Keratinocyte (primary cell): ENCODE data around the gene PHLDA3.
A peak's percentile ranks its signal among the peaks of the same experiment; 100 is the strongest.

ENCODE experiments used
- EZH2 ChIP-seq: IDR thresholded peaks from one replicate; pipeline ENCODE4 v1.6.1; 2012; ENCODE audit warnings: inconsistent platforms, mild to moderate bottlenecking, low read length, moderate library complexity
- TF ChIP-seq, protein P1 (sequence below), 3 experiments: IDR thresholded peaks in 1 of 3; conservative IDR thresholded peaks in 1 of 3; optimal IDR thresholded peaks in 1 of 3; 2 replicates in 2 of 3; 3 replicates in 1 of 3; pipeline versions ENCODE3 to v1.5.1; 2011; ENCODE audit warnings: low read length in 3 of 3, mild to moderate bottlenecking in 3 of 3, moderate library complexity in 2 of 3, control low read depth in 1 of 3, inconsistent platforms in 1 of 3; ENCODE audit not compliant: insufficient read depth in 2 of 3; ENCODE audit errors: extremely low read depth in 1 of 3

DNA sequence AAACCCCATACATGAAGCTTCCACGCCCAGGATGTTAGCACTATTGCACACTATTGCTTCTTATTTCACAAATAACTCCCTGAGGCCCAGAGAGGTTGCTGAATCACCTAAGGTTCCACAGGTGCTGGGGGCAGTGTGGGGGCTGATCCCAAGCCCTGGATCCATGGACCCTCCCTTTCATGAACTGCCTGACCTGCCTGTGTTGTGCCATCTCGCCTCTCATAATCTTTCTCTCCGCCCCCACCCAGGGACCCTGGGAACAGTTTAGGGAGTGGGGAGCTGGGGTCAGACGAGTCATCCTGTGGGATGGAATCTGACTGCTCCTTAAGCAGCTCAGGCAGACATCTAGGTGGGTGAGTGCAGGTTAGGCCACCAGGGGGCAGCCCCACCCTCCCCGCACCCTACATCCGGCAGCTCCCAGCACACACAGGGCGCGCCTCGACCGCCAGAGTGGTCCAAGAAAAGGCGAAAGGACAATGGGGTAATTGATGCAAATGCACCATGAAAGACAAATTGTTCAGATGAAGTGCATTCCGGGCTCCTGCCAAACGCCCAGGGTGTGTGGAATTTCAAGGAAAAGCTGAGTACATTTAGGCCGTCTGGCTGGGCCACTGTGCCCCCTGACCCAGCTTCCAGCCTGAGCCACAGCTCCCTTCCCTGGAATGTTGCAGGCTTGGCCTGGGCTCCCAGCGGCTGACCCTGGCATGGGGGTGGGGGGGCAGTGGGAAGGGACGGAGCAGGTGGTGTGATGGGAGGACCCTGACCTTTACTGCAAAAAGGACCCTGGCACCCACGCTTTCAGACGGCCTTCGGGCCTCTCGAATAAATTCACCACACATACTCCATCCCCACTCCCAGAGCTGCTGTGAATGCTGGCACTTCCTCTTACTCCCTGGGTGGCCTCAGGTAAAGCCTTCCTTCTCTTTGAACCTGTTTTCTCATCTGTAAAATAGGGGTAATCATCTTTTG is 20.8 kb downstream of the PHLDA3 start:
- TF ChIP-seq, protein P1, sequence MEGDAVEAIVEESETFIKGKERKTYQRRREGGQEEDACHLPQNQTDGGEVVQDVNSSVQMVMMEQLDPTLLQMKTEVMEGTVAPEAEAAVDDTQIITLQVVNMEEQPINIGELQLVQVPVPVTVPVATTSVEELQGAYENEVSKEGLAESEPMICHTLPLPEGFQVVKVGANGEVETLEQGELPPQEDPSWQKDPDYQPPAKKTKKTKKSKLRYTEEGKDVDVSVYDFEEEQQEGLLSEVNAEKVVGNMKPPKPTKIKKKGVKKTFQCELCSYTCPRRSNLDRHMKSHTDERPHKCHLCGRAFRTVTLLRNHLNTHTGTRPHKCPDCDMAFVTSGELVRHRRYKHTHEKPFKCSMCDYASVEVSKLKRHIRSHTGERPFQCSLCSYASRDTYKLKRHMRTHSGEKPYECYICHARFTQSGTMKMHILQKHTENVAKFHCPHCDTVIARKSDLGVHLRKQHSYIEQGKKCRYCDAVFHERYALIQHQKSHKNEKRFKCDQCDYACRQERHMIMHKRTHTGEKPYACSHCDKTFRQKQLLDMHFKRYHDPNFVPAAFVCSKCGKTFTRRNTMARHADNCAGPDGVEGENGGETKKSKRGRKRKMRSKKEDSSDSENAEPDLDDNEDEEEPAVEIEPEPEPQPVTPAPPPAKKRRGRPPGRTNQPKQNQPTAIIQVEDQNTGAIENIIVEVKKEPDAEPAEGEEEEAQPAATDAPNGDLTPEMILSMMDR (optimal IDR thresholded peaks at IDR 0.05 in 1 of 3, IDR thresholded peaks at IDR 0.05 in 1 of 3, conservative IDR thresholded peaks at IDR 0.05 in 1 of 3; ENCODE audit: extremely low read depth in 1 of 3, insufficient read depth in 2 of 3, low read length in 3 of 3): peak; percentile 78 to 97 (median 95)
- no peak for TF ChIP-seq EZH2
